ENCODE measurements around the gene RPL37A. TPM values are rescaled to one million over a fixed set of nuclear protein-coding genes. Genes with fewer than 3 reads are reported as not detected.

The RPL37A gene
- total RNA-seq, 2 experiments from 2014 or later = 4,110 to 4,316 TPM

DNA sequence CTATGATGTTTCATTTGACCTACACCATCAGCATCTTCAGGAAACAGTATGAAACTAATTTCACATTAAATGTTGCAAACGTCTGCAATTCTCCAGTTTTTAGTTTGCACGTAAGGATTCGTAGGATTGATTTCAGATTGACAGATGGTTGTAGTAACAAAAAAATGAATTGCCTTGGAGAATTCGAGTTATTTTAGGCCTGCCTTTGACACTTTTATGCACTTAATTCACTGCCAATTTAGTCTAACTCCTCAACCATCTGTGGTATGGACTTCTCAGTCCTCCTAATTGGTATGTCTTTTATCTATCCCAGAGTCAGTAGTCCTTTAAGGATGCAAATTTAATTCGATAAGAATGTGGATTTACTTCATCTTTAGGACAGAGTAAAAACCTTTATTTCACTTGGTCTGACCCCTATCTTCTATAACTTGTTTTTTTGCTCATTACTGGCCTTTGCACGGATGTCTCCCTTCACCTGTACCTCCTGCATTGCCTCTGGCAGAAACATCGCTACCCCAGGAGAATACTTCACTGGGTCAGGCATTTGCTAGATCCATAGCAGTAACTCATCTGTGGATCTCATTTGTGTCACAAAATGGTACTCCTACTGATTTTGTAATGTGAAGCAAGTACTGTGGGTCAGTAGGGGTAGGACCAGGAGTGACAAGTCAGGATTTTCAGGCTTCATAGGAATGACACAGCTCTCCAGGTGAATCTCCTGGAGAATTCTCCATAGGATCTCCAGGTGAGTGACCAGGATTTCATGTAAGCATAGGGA, 3.9 kb downstream of the RPL37A start:
- intact Hi-C loops (cut with micrococcal nuclease) = no loop called here
- CTCF ChIA-PET = no interaction called here
- peak overlapping the region; percentile 69 for H3K27ac Mint-ChIP-seq

GRCh38 chr2:216503159-216503629, 4.5 kb downstream of the RPL37A start:
- Mint-ChIP-seq H3K9me3 (no peaks in the 10 kb centered on the region), H3K36me3 (ENCODE audit: low read depth) (peaks cover 81% of the 10 kb centered on the region), H3K4me3 (peak overlapping the region; percentile 39), H3K27me3 (no peaks in the 10 kb centered on the region), H3K27ac (peak overlapping the region; percentile 69), H3K4me1 (ENCODE audit: low read depth) (peaks cover 42% of the 10 kb centered on the region)
- intact Hi-C loops (cut with micrococcal nuclease) = no loop called here
- CTCF ChIA-PET = no interaction called here
- DNase-seq (no peak), ATAC-seq (no peak)
- TF ChIP-seq, protein P1, sequence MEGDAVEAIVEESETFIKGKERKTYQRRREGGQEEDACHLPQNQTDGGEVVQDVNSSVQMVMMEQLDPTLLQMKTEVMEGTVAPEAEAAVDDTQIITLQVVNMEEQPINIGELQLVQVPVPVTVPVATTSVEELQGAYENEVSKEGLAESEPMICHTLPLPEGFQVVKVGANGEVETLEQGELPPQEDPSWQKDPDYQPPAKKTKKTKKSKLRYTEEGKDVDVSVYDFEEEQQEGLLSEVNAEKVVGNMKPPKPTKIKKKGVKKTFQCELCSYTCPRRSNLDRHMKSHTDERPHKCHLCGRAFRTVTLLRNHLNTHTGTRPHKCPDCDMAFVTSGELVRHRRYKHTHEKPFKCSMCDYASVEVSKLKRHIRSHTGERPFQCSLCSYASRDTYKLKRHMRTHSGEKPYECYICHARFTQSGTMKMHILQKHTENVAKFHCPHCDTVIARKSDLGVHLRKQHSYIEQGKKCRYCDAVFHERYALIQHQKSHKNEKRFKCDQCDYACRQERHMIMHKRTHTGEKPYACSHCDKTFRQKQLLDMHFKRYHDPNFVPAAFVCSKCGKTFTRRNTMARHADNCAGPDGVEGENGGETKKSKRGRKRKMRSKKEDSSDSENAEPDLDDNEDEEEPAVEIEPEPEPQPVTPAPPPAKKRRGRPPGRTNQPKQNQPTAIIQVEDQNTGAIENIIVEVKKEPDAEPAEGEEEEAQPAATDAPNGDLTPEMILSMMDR (IDR thresholded peaks at IDR 0.05) = no peak
- POLR2A ChIA-PET = interaction anchor here (1.6 kb wide), 1 partner anchor 11 kb away, joined by 4 read pairs; no protein-coding TSS in a partner anchor

More for the DNA sequence above, 3.9 kb downstream of the RPL37A start:
- DNase-seq (no peak), ATAC-seq (no peak)
- peak overlapping the region; percentile 39 for H3K4me3 Mint-ChIP-seq
- TF ChIP-seq, protein P1 (IDR thresholded peaks at IDR 0.05) = no peak
- peaks cover 46% of the 10 kb centered on the region for H3K4me1 Mint-ChIP-seq (ENCODE audit: low read depth)
- POLR2A ChIA-PET = interaction anchor here (2.0 kb wide), 1 partner anchor 85 kb away, joined by 5 read pairs; no protein-coding TSS in a partner anchor
- peaks cover 81% of the 10 kb centered on the region for H3K36me3 Mint-ChIP-seq (ENCODE audit: low read depth)
- H3K27me3 Mint-ChIP-seq = no peaks in the 10 kb centered on the region
- H3K9me3 Mint-ChIP-seq = no peaks in the 10 kb centered on the region

- Mint-ChIP-seq H3K4me3 (no peak overlapping the region), H3K27me3 (no peaks in the 10 kb centered on the region), H3K36me3 (ENCODE audit: low read depth) (peaks cover 77% of the 10 kb centered on the region), H3K4me1 (ENCODE audit: low read depth) (peaks cover 42% of the 10 kb centered on the region), H3K9me3 (no peaks in the 10 kb centered on the region), H3K27ac (peak overlapping the region; percentile 55)
- intact Hi-C loops (cut with micrococcal nuclease) = no loop called here
- ChIA-PET POLR2A (interaction anchor here (0.9 to 1.6 kb wide), 5 partner anchors 7 to 146 kb away, joined by 3 to 7 read pairs (median 4); no protein-coding TSS in a partner anchor), CTCF (interaction anchor here (1.1 to 1.3 kb wide), 2 partner anchors 12 to 14 kb away, joined by 4 to 5 read pairs; no protein-coding TSS in a partner anchor)
- TF ChIP-seq, protein P1 (IDR thresholded peaks at IDR 0.05) = no peak
- ATAC-seq (no peak), DNase-seq (no peak)
These were observed 5.2 kb downstream of the RPL37A start for GRCh38 chr2:216503697-216504375.

- no peaks in the 10 kb centered on the region for H3K27me3 Mint-ChIP-seq
- peaks cover 75% of the 10 kb centered on the region for H3K36me3 Mint-ChIP-seq (ENCODE audit: low read depth)
- ChIA-PET POLR2A (interaction anchor here (0.8 to 1.6 kb wide), 7 partner anchors 8 to 289 kb away, joined by 3 to 7 read pairs (median 3); no protein-coding TSS in a partner anchor), CTCF (interaction anchor here (1.1 to 1.3 kb wide), 2 partner anchors 11 to 14 kb away, joined by 4 to 5 read pairs; no protein-coding TSS in a partner anchor)
- H3K9me3 Mint-ChIP-seq = no peaks in the 10 kb centered on the region
- intact Hi-C loops (cut with micrococcal nuclease) = no loop called here
- ATAC-seq = no peak
- TF ChIP-seq, protein P1 (IDR thresholded peaks at IDR 0.05) = no peak
- H3K27ac Mint-ChIP-seq = peak overlapping the region; percentile 55
- no peak overlapping the region for H3K4me3 Mint-ChIP-seq
- no peak for DNase-seq
- peaks cover 42% of the 10 kb centered on the region for H3K4me1 Mint-ChIP-seq (ENCODE audit: low read depth)
These were observed 5.7 kb downstream of the RPL37A start for GRCh38 chr2:216504376-216504762.

Measured in activated CD8-positive, alpha-beta T cell treated with anti-CD3 and anti-CD28 coated beads for 36 hours (primary cell).